Globus pallidus (tissue), 1 donor: Measurements from ENCODE around the gene ROCK2.
"Not testable (repeated sequence)": the region's sequence is repeated elsewhere in the genome, so short reads cannot be mapped to it uniquely, and the experiment has no call there.

Experiments
- DNase-seq: peaks from one replicate; pipeline ENCODE4 v3.0.0-alpha.2; 2015; ENCODE audit warnings: low spot score

The ROCK2 gene

GRCh38 chr2:11264818-11265217, 79.6 kb downstream of the ROCK2 start:
- DNase-seq, result no peak

GRCh38 chr2:11264007-11264406, 80.4 kb downstream of the ROCK2 start:
- DNase-seq, result no peak

- no peak for DNase-seq
Measured at GRCh38 chr2:11263177-11263576, 81.3 kb downstream of the ROCK2 start.

DNA sequence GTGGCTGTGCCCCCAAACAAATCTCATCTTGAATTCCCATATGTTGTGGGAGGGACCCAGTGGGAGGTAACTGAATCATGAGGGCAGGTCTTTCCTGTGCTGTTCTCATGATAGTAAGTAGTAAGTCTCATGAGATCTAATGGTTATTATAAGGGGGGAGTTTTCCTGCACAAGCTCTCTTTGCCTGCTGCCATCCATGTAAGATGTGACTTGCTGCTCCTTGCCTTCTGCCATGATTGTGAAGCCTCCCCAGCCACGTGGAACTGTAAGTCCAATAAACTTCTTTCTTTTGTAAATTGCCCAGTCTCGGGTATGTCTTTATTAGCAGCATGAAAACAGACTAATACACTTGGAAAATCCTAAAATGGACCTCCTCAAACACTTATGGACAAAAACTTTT, 82.0 kb downstream of the ROCK2 start:
- not testable (repeated sequence) for DNase-seq

DNA sequence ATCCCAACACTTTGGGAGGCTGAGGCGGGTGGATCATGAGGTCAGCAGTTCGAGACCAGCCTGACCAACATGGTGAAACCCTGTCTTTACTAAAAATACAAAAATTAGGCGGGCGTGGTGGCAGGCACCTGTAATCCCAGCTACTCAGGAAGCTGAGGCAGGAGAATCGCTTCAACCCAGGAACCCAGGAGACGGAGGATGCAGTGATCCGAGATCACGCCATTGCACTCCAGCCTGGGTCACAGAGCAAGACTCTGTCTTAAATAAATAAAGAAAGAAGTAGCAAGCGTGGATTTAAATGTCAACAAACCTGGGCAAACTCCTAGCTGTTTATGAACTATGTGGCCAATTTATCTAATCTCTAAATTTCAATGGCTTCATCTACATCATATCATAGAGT, 82.9 kb downstream of the ROCK2 start:
- DNase-seq, result not testable (repeated sequence)

- no peak for DNase-seq
Measured at GRCh38 chr2:11260979-11261378, 83.5 kb downstream of the ROCK2 start.

DNA sequence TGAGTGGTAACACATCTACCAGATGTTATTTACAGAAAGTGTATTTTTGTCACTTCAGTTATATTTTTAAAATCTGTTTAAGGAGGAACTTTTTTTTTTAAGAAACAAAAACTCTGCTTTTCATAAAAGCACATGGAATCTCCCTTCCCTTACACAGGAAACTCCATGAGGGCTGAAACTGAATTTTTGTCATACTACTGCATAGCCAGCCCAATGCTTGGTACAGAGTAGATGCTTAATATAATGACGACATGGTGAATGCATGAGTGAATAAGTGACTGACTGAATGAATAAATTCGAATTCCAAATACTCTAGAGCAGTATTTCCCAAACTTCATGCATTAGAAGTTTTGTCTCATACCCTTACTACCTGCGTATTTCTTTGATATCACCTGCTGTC, 86.5 kb downstream of the ROCK2 start:
- no peak for DNase-seq

- no peak for DNase-seq
Measured at GRCh38 chr2:11257078-11257477, 87.4 kb downstream of the ROCK2 start.

DNA sequence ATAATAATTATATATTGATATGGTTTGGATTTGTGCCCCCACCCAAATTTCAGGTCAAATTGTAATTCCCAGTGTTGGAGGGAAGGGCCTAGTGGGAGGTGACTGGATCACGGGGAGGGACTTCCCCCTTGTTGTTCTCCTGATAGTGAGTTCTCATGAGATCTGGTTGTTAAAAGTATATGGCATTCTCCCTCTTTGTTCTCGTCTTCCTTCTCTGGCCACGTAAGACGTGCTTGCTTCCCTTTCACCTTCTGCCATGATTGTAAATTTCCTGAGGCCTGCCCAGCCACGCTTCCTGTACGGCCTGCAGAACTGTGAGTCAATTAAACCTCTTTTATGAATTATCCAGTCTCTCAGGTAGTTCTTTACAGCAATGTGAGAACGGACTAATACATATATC, 88.3 kb downstream of the ROCK2 start:
- no peak for DNase-seq

DNA sequence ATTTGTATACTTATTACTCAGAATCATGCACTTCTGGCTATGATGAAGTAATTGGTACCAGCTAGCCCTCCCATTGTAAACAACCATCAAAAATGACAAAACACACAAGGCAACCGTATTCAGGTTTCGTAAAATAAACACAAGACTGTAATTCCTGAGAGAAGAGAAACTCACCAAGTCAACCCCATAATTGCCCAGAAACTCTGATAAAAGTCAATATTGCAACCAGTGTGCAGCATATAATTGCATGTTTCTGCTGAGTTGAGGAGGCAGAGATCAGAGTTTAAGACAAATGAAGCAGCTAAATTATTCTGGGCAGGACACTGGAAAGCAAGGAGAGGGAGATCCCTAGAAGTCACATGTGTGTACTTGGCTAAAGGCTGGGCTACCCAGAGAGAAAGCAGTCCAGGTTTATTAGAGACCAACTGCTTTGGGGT, 90.3 kb downstream of the ROCK2 start:
- DNase-seq, result no peak

GRCh38 chr2:11252458-11252857, 92.0 kb downstream of the ROCK2 start:
- DNase-seq, result not testable (repeated sequence)

DNA sequence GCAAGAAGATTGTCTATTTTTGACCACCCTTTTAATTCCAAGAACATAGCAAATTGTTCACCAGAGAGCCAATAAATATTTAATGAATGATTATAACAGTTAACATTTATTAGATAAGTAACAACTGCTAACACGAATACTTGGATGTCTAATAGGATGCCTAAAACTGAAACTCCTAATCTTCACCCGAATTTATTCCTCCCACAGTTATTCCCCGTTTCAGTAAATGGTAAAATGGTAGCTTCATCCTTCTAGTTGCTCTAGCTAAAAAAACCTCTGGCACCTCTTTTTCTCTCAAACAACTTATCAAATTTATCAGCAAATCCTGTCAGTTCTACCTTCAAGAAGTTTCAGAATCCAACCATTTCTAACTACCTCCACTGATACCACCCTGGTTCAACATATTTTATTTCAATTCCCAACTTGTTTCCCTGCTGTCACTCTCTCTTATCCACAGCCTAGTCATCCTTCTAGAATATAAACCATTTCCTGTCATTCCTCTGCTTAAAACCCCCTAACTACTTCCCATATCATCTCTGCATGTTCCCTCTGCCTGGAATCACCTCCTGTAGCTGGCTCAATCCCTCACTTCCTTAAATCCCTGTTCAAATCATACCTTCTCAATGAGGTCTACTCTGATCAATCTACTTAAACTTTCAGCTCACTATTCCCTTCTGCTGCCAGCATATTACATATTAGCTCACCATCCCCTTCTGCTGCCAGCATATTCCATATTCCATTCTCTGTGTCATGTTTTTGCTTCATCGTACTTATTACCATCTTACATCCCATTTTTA, 93.8 kb downstream of the ROCK2 start:
- no peak for DNase-seq

GRCh38 chr2:11245322-11245721, 99.1 kb downstream of the ROCK2 start:
- DNase-seq, result no peak

DNA sequence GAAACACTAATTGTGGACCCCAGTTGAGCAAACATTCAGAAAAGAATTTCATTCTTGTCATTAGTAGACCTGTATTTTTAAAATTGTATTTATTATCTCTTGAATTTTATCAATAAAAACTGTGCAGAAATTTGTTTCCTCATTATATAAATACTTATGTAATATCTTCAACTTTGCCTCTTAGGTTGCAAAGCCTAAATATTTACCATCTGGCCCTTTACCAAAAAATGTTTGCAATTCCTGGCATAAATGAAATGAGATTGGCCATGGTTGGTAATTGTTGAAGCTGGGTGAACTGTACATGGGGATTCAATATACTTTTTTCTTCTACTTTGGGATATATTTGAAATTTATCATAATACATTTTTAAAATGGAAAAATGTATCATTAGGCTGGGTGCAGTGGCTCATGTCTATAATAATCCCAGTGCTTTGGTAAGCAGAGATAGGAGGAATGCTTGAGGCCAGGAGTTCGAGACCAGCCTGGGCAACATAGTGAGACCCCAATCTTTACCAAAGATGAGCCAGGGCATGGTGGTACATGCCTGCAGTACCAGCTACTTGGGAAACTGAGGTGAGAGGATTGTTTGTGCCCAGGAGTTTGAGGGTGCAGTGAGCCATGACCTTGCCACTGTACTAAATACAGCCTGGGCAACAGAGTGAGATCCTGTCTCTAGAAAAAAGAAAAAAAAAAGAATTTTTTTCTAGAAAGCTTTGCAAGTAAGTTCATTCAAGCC, 100.2 kb downstream of the ROCK2 start:
- no peak for DNase-seq

DNA sequence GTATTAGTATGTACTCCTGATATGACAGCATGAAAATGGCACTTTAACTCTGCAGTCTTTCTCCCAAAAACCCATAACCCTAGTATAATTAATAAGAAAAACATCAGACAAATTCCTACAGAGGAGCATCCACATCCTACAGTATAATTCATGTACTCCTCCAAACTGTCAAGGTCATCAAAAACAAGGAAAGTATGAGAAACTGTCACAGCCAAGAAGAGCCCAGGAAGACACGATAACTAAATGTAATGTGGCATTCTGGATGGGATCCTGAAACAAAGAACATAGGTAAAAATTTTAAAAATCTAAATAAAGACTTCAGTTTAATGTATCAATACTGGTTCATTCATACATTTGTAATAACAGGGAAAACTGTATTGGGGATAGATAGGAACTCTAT, 100.9 kb downstream of the ROCK2 start:
- no peak for DNase-seq

DNA sequence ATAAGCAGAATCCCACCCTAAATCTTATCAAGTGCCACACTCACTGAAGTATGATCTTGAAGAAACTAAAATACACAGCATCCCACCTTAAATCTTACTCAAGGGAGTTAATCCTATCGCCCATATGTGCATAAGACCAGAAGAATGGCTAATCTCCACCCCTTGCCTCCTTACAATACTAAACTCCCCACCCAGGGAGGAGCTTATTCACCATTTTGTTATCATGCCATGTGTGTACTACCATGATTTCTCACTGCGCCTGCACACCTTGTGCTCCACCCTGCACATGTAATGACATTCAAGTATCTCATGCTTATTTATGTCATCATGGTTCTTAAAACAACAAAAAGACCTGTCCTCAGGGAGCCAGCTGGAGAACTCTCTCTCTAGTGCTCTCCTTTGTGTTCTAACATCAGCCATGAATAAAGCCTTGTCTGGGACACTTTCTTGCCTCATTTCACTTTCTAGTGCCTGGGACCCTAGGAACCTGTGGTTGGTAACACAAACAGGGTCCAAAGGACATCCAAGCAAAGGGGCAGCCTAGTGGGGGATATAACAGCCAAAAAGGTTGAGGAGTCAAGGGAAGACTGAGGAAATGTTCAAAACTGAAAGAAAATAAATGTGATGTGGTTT, 101.8 kb downstream of the ROCK2 start:
- DNase-seq, result no peak

DNA sequence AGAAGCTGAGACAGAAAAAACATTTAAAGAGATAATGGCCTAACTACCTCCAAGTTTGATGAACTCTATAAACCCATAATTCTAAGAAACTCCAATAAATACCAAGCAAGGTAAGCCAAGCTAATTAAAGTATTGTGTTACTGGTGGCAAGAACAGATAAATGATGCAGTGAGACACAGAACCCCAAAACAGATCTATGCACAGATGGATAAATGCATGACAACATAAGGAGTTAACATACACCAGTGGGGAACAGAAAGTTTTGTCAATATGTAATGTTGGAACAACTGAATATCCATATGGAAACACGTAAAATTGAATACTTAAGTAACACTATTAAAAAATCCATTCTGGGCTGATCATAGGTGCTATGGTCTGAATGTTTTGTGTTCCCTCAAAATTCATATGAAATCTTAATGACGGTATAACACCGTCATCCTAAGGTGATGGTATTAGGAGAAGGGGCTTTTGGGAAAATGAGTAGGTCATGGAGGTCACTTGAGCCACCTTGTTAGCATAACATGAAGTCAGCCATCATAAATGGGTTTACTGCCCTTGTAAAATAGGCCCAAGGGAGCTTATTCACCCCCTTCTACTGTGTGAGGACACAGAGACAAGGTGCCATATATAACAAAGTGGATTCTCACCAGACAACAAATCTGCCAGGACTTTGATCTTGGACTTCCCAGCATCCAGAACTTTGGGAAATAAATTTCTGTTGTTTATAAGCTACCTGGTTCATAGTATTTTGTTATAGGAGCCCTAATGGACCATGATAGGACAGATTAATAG, 102.8 kb downstream of the ROCK2 start:
- no peak for DNase-seq

GRCh38 chr2:11239666-11240462, 104.6 kb downstream of the ROCK2 start:
- no peak for DNase-seq

DNA sequence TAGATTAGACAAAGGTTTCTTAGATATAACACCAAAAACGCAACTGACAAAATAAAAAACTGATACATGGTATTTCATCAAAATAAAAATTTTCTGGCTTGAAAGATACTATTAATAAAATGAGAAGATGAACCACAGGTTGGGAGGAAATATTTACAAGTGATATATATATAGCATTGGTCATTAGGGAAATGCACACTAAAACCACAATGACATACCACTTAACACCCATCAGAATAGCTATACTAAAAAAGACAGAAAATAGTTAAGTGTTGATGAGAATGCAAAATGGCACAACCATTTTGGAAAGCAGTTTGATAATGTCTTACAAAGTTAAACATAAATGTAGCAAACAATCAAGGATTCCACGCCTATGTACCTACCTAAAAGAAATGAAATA, 105.3 kb downstream of the ROCK2 start:
- no peak for DNase-seq

DNA sequence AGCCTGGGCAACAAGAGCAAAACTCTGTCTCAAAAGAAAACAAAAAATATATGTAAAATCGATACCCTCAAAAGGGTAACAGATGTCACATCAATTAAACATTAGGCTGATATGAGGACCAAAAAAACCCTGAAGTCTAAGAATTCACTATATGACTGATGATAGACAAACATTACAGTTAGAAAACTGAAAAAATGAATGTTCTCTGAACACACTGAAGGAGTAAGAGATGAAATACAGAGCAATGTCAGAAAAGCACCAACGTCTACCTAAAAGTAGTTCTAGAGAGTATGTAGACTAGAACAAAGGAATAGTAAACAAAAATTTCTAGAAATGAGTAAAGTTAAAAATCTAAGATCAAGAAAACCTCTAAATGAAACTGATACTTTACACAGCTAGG, 107.3 kb downstream of the ROCK2 start:
- DNase-seq, result no peak

GRCh38 chr2:11236335-11236734, 108.1 kb downstream of the ROCK2 start:
- DNase-seq, result no peak
